BJ (cell line): ENCODE results near the gene ZNF425. TPM values are rescaled to one million over a fixed set of nuclear protein-coding genes. Genes with fewer than 3 reads are reported as not detected.

Experiments used
- CTCF ChIA-PET: fragments of 350-600 bp; formaldehyde crosslinking; extraction: SDS; loops from one replicate; lab custom pipeline; 2021; ENCODE audit warnings: antibody characterized with exemption, inconsistent platforms; lab: Yijun Ruan, JAX
- POLR2A ChIA-PET: fragments of 300-600 bp; sonication (Branson Sonifier 250); formaldehyde crosslinking; extraction: SDS; loops from one replicate; lab custom pipeline; 2021; ENCODE audit warnings: antibody characterized with exemption; lab: Charles Lee
- DNase-seq: peaks from one replicate; pipeline ENCODE4 v3.0.0-alpha.2; 2011; ENCODE audit warnings: low read depth
- H3K27me3 ChIP-seq: 2 replicates; pipeline ENCODE4 v1.6.0; 2011; ENCODE audit warnings: low read length; ENCODE audit not compliant: control insufficient read depth, insufficient read depth
- H3K36me3 ChIP-seq: 2 replicates; pipeline ENCODE4 v1.5.1; 2011; ENCODE audit warnings: low read length; ENCODE audit not compliant: control insufficient read depth, insufficient read depth
- H3K4me3 ChIP-seq: 2 replicates; pipeline ENCODE4 v1.5.1; 2011; ENCODE audit warnings: low read depth, mild to moderate bottlenecking, control low read depth, low read length
- CTCF ChIP-seq: IDR thresholded peaks from 2 replicates; pipeline ENCODE4 v1.5.1; 2011; ENCODE audit warnings: low read depth, mild to moderate bottlenecking, control low read depth, inconsistent platforms, low read length, moderate library complexity; ENCODE audit not compliant: insufficient read depth
- polyA plus RNA-seq: library from polyadenylated mRNA; depleted of rRNA; stranded (reverse); fragments of >200 nt; gene quantifications from 2 replicates; pipeline ENCODE4 v1.2.3, GENCODE V29; 2011; rRNA removed
- small RNA-seq: library from RNA; depleted of rRNA; stranded (forward); fragments of <200 nt; gene quantifications from one replicate; pipeline ENCODE3, GENCODE V24; 2012; ENCODE audit warnings: low replicate concordance, low read depth; ENCODE audit not compliant: insufficient read length

Gene ZNF425
- polyA plus RNA-seq, 1 experiment = 2.0 TPM

DNA sequence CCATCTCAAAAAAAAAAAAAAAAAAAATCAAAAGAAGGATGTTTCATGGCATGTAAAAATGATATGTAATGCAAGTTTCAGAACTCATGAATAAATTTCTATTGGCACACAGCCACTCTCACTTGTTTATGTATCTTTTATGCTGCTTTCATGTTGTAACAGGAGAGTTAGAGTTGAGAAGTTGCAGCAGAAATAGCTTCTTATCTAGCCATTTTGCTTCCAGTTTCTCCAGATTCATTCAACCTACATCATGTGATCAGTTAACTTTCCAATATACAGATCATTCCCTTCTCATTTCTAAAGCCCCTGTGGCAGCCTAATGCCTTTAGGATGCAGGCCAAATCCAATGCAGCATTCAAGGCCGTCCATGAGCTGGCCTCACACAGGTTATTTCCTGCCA is 66.0 kb downstream of the ZNF425 start:
- no peak for DNase-seq
- CTCF ChIA-PET = no interaction called here
- H3K4me3 ChIP-seq = no peak overlapping the region
- POLR2A ChIA-PET = no interaction called here
- no peak for TF ChIP-seq CTCF
- no peaks in the 10 kb centered on the region for H3K36me3 ChIP-seq
- no peaks in the 10 kb centered on the region for H3K27me3 ChIP-seq

GRCh38 chr7:149053885-149054284 is 72.2 kb downstream of the ZNF425 start:
- TF ChIP-seq CTCF = no peak
- POLR2A ChIA-PET = no interaction called here
- CTCF ChIA-PET = interaction anchor here (0.9 to 1.1 kb wide), 2 partner anchors 11 to 12 kb away, joined by 3 to 4 read pairs; no protein-coding TSS in a partner anchor

GRCh38 chr7:149053384-149053783 is 72.7 kb downstream of the ZNF425 start:
- POLR2A ChIA-PET = no interaction called here
- no peak for DNase-seq
- no peaks in the 10 kb centered on the region for H3K36me3 ChIP-seq
- CTCF ChIA-PET = interaction anchor here (0.9 to 1.1 kb wide), 2 partner anchors 12 to 13 kb away, joined by 3 to 4 read pairs; no protein-coding TSS in a partner anchor
- no peak overlapping the region for H3K4me3 ChIP-seq
- no peaks in the 10 kb centered on the region for H3K27me3 ChIP-seq
- TF ChIP-seq CTCF = no peak

More at GRCh38 chr7:149053885-149054284, 72.2 kb downstream of the ZNF425 start:
- H3K36me3 ChIP-seq = no peaks in the 10 kb centered on the region
- H3K4me3 ChIP-seq = no peak overlapping the region
- H3K27me3 ChIP-seq = no peaks in the 10 kb centered on the region
- DNase-seq = no peak

Small RNA genes lying within 50 kb of the gene (small RNA-seq; reads per million reads assigned to genes)
- gene COX6B1P1 (not detected), gene RN7SL521P (not detected)

Other genes with a start within 250 kb of the ZNF425 start
- gene EZH2, start 242.0 kb downstream of the ZNF425 start, polyA plus RNA-seq = 11.0 and 15.3 TPM in 2 replicates
- gene PDIA4, start 97.8 kb downstream of the ZNF425 start, polyA plus RNA-seq = 173 and 204 TPM in 2 replicates
- gene ZNF786, start 35.6 kb downstream of the ZNF425 start, polyA plus RNA-seq = 2.1 and 2.3 TPM in 2 replicates
- gene ZNF398, start 21.1 kb upstream of the ZNF425 start, polyA plus RNA-seq = 5.9 and 8.0 TPM in 2 replicates
- gene ZNF282, start 69.2 kb upstream of the ZNF425 start, polyA plus RNA-seq = 11.6 and 15.2 TPM in 2 replicates
- 3.2 and 4.6 TPM in 2 replicates for gene ZNF212, start 113.3 kb upstream of the ZNF425 start, polyA plus RNA-seq
- 5.9 and 6.9 TPM in 2 replicates for gene ZNF783, start 135.9 kb upstream of the ZNF425 start, polyA plus RNA-seq